HL-60 (cell line): ENCODE data around the gene DPYSL4.

Source experiments
- GABPA ChIP-seq: IDR thresholded peaks from 2 replicates; pipeline ENCODE4 v1.6.1; 2012; ENCODE audit warnings: low read depth
- POLR2AphosphoS5 ChIP-seq: IDR thresholded peaks from 2 replicates; pipeline ENCODE4 v1.6.1; 2012; ENCODE audit warnings: low read depth
- TF ChIP-seq, protein P1 (sequence below): IDR thresholded peaks from 2 replicates; pipeline ENCODE4 v1.6.1; 2012; ENCODE audit warnings: low read depth; ENCODE audit not compliant: insufficient replicate concordance
- TF ChIP-seq, protein P2 (sequence below): IDR thresholded peaks from one replicate; pipeline ENCODE4 v1.5.1; 2011; ENCODE audit warnings: low read length, control low read depth, inconsistent platforms; ENCODE audit not compliant: insufficient read depth

DNA sequence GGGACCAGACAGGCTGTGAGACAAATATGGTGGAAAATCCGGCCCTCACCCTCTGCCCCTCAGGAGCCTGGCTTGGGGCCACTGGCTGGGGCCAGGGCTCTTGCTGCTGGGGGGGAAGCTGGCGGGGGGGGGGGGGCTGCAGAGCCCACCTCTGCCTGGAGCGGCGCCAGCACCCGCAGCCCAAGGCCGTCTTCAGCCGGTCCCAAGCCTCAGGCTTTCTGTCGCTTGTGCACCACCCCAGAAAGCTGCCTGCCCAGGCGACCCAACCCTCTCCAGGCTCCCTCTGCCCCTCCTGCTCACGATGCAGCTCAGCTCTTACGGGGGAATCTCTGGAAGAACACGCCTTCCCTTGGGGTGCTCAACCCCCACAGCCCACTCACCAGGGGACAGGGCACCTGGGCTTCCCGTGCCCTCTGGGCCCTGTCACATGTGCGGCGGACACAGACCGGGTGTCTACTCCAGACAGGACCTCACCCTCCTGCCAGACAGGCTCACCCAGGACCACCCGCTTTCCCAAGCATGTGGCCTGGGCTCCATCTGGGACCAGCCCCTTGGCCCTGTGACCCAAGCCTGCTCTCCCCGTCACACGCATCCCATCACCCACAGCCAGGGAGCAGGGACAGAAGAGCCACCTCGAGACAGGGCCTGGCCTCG is 43.9 kb downstream of the DPYSL4 start:
- TF ChIP-seq, protein P1, sequence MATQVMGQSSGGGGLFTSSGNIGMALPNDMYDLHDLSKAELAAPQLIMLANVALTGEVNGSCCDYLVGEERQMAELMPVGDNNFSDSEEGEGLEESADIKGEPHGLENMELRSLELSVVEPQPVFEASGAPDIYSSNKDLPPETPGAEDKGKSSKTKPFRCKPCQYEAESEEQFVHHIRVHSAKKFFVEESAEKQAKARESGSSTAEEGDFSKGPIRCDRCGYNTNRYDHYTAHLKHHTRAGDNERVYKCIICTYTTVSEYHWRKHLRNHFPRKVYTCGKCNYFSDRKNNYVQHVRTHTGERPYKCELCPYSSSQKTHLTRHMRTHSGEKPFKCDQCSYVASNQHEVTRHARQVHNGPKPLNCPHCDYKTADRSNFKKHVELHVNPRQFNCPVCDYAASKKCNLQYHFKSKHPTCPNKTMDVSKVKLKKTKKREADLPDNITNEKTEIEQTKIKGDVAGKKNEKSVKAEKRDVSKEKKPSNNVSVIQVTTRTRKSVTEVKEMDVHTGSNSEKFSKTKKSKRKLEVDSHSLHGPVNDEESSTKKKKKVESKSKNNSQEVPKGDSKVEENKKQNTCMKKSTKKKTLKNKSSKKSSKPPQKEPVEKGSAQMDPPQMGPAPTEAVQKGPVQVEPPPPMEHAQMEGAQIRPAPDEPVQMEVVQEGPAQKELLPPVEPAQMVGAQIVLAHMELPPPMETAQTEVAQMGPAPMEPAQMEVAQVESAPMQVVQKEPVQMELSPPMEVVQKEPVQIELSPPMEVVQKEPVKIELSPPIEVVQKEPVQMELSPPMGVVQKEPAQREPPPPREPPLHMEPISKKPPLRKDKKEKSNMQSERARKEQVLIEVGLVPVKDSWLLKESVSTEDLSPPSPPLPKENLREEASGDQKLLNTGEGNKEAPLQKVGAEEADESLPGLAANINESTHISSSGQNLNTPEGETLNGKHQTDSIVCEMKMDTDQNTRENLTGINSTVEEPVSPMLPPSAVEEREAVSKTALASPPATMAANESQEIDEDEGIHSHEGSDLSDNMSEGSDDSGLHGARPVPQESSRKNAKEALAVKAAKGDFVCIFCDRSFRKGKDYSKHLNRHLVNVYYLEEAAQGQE = no peak
- TF ChIP-seq, protein P2, sequence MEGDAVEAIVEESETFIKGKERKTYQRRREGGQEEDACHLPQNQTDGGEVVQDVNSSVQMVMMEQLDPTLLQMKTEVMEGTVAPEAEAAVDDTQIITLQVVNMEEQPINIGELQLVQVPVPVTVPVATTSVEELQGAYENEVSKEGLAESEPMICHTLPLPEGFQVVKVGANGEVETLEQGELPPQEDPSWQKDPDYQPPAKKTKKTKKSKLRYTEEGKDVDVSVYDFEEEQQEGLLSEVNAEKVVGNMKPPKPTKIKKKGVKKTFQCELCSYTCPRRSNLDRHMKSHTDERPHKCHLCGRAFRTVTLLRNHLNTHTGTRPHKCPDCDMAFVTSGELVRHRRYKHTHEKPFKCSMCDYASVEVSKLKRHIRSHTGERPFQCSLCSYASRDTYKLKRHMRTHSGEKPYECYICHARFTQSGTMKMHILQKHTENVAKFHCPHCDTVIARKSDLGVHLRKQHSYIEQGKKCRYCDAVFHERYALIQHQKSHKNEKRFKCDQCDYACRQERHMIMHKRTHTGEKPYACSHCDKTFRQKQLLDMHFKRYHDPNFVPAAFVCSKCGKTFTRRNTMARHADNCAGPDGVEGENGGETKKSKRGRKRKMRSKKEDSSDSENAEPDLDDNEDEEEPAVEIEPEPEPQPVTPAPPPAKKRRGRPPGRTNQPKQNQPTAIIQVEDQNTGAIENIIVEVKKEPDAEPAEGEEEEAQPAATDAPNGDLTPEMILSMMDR = no peak
- TF ChIP-seq POLR2AphosphoS5 = no peak
- no peak for TF ChIP-seq GABPA
